HG02642 (cell line): ENCODE measurements around the gene AIMP2.
"Not testable (repeated sequence)": the region's sequence is repeated elsewhere in the genome, so short reads cannot be mapped to it uniquely, and the experiment has no call there.

Experiments used
- ATAC-seq: cut with Tn5 transposase; IDR thresholded peaks from one replicate; pipeline ENCODE4 v1.9.1; 2021; ENCODE audit warnings: mild to moderate bottlenecking; ENCODE audit not compliant: unreplicated experiment, poor library complexity

The AIMP2 gene

GRCh38 chr7:6023974-6024435, 14.9 kb downstream of the AIMP2 start:
- ATAC-seq: no peak

GRCh38 chr7:6026011-6026819, 17.1 kb downstream of the AIMP2 start:
- ATAC-seq: peak; percentile 84

GRCh38 chr7:6026820-6027311, 17.8 kb downstream of the AIMP2 start:
- no peak for ATAC-seq

- ATAC-seq: no peak
Measured at GRCh38 chr7:6027806-6028365, 18.8 kb downstream of the AIMP2 start.

- no peak for ATAC-seq
Measured at GRCh38 chr7:6028563-6028962, 19.5 kb downstream of the AIMP2 start.

- no peak for ATAC-seq
Measured at GRCh38 chr7:6030988-6031387, 21.9 kb downstream of the AIMP2 start, which contains the start of gene ANKRD61. ANKRD61 (plus strand) TSS chr7:6031376; CDS start chr7:6031376, 0 bp downstream.

GRCh38 chr7:6031567-6031966, 22.5 kb downstream of the AIMP2 start:
- no peak for ATAC-seq

- ATAC-seq: no peak
Measured at GRCh38 chr7:6032167-6032566, 23.1 kb downstream of the AIMP2 start.

GRCh38 chr7:6032641-6033040, 23.6 kb downstream of the AIMP2 start:
- ATAC-seq: no peak

GRCh38 chr7:6035165-6035564, 26.1 kb downstream of the AIMP2 start:
- ATAC-seq: no peak

- ATAC-seq: no peak
Measured at GRCh38 chr7:6035686-6036085, 26.6 kb downstream of the AIMP2 start.

GRCh38 chr7:6049780-6050179, 40.7 kb downstream of the AIMP2 start:
- no peak for ATAC-seq

GRCh38 chr7:6051185-6051584, 42.1 kb downstream of the AIMP2 start:
- not testable (repeated sequence) for ATAC-seq

- no peak for ATAC-seq
Measured at GRCh38 chr7:6056616-6057015, 47.5 kb downstream of the AIMP2 start.

- ATAC-seq: no peak
Measured at GRCh38 chr7:6057316-6058129, 48.5 kb downstream of the AIMP2 start.

- ATAC-seq: not testable (repeated sequence)
Measured at GRCh38 chr7:6059941-6060340, 50.9 kb downstream of the AIMP2 start.

- ATAC-seq: peak; percentile 70
Measured at GRCh38 chr7:6071406-6071805, 62.3 kb downstream of the AIMP2 start.
